GM12875 (cell line): Measurements from ENCODE around the gene SPG11.
"Not testable (repeated sequence)": the region's sequence is repeated elsewhere in the genome, so short reads cannot be mapped to it uniquely, and the experiment has no call there.

Experiments used
- H3K4me3 ChIP-seq: one replicate; pipeline ENCODE4 v1.5.1; 2011; ENCODE audit warnings: low read depth, low read length, control low read depth
- CTCF ChIP-seq: IDR thresholded peaks from 2 replicates; pipeline ENCODE4 v1.5.1; 2011; ENCODE audit warnings: low read depth, mild to moderate bottlenecking, control low read depth, inconsistent platforms, low read length, moderate library complexity, borderline replicate concordance; ENCODE audit not compliant: insufficient read depth

SPG11 gene

GRCh38 chr15:44646460-44646859 lies 17.0 kb downstream of the SPG11 start:
- no peak for TF ChIP-seq CTCF
- no peak overlapping the region for H3K4me3 ChIP-seq

GRCh38 chr15:44641651-44642050 lies 21.8 kb downstream of the SPG11 start:
- TF ChIP-seq CTCF: no peak
- no peak overlapping the region for H3K4me3 ChIP-seq

- H3K4me3 ChIP-seq: no peak overlapping the region
- TF ChIP-seq CTCF: no peak
These were observed 26.5 kb downstream of the SPG11 start for GRCh38 chr15:44636976-44637375.

GRCh38 chr15:44633603-44634002 lies 29.9 kb downstream of the SPG11 start:
- TF ChIP-seq CTCF: no peak
- no peak overlapping the region for H3K4me3 ChIP-seq

GRCh38 chr15:44625286-44625685 lies 38.2 kb downstream of the SPG11 start:
- not testable (repeated sequence) for H3K4me3 ChIP-seq

GRCh38 chr15:44623178-44623577 lies 40.3 kb downstream of the SPG11 start:
- no peak for TF ChIP-seq CTCF
- no peak overlapping the region for H3K4me3 ChIP-seq

GRCh38 chr15:44620081-44620480 lies 43.4 kb downstream of the SPG11 start:
- TF ChIP-seq CTCF: no peak
- H3K4me3 ChIP-seq: no peak overlapping the region

- H3K4me3 ChIP-seq: no peak overlapping the region
- TF ChIP-seq CTCF: no peak
These were observed 46.5 kb downstream of the SPG11 start for GRCh38 chr15:44616974-44617373.
